Smooth muscle cell (in vitro differentiated cells): ENCODE results near the gene ATP4B. TPM values are rescaled to one million over a fixed set of nuclear protein-coding genes. Genes with fewer than 3 reads are reported as not detected.

Experiments used
- DNase-seq: peaks from one replicate; lab custom pipeline; 2025; ENCODE audit not compliant: unreplicated experiment; lab: John Stamatoyannopoulos, UW
- H2AFZ ChIP-seq: fragments of 200-600 bp; sonication (generic); 2 replicates; pipeline ENCODE4 v1.6.0; 2016; ENCODE audit warnings: antibody characterized with exemption, low read depth, mild to moderate bottlenecking
- H3F3A ChIP-seq: fragments of 200-600 bp; sonication (generic); 2 replicates; pipeline ENCODE4 v1.6.0; 2017; ENCODE audit warnings: antibody characterized with exemption, low read depth
- H3K27ac ChIP-seq: fragments of 200-600 bp; sonication (generic); 2 replicates; pipeline ENCODE4 v1.5.1; 2016; ENCODE audit warnings: low read depth, mild to moderate bottlenecking
- H3K27me3 ChIP-seq: fragments of 200-600 bp; sonication (generic); 2 replicates; pipeline ENCODE4 v1.6.1; 2016; ENCODE audit warnings: low read depth, mild to moderate bottlenecking
- H3K36me3 ChIP-seq: fragments of 200-600 bp; sonication (generic); 2 replicates; pipeline ENCODE4 v1.5.1; 2016; ENCODE audit warnings: low read depth
- H3K4me1 ChIP-seq: fragments of 200-600 bp; sonication (generic); 2 replicates; pipeline ENCODE4 v1.5.1; 2016; ENCODE audit warnings: low read depth
- H3K4me2 ChIP-seq: fragments of 200-600 bp; sonication (generic); 2 replicates; pipeline ENCODE4 v1.6.0; 2016; ENCODE audit warnings: mild to moderate bottlenecking
- H3K4me3 ChIP-seq: fragments of 200-600 bp; sonication (generic); 2 replicates; pipeline ENCODE4 v1.5.1; 2016; ENCODE audit warnings: mild to moderate bottlenecking
- H3K79me2 ChIP-seq: fragments of 200-600 bp; sonication (generic); 2 replicates; pipeline ENCODE4 v1.6.0; 2016; ENCODE audit warnings: low read depth, mild to moderate bottlenecking
- H3K9ac ChIP-seq: fragments of 200-600 bp; sonication (generic); 2 replicates; pipeline ENCODE4 v1.6.0; 2016; ENCODE audit warnings: low read depth
- H3K9me3 ChIP-seq: fragments of 200-600 bp; sonication (generic); replicated peaks from 2 replicates; pipeline ENCODE4 v1.5.1; 2016; ENCODE audit warnings: low read depth
- H4K20me1 ChIP-seq: fragments of 200-600 bp; sonication (generic); 2 replicates; pipeline ENCODE4 v1.6.0; 2016; ENCODE audit warnings: low read depth
- WGBS: methylation state at CpG from one replicate; pipeline ENCODE4 v1.1.7; 2016; ENCODE audit warnings: low lambda C conversion rate; 5-methylcytosine and 5-hydroxymethylcytosine counted together
- polyA plus RNA-seq: library from polyadenylated mRNA; unstranded; fragments of >200 nt; fragmentation: Nextera tagmentation; extraction: Ambion mirVana; gene quantifications from 2 replicates; pipeline ENCODE4 v1.2.1, GENCODE V29; 2016
- total RNA-seq: library from RNA; depleted of rRNA; stranded (reverse); fragments of >200 nt; gene quantifications from 2 replicates; pipeline ENCODE4 v1.2.3, GENCODE V29; 2014
- TF ChIP-seq, protein P1 (sequence below): fragments of 200-600 bp; sonication (generic); IDR thresholded peaks from 2 replicates; pipeline ENCODE4 v1.5.1; 2017; ENCODE audit warnings: borderline replicate concordance, mild to moderate bottlenecking, antibody characterized with exemption; ENCODE audit not compliant: insufficient read depth, poor library complexity, severe bottlenecking

ATP4B gene
- total and polyA plus RNA-seq, 2 experiments from 2014 or later: not detected

DNA sequence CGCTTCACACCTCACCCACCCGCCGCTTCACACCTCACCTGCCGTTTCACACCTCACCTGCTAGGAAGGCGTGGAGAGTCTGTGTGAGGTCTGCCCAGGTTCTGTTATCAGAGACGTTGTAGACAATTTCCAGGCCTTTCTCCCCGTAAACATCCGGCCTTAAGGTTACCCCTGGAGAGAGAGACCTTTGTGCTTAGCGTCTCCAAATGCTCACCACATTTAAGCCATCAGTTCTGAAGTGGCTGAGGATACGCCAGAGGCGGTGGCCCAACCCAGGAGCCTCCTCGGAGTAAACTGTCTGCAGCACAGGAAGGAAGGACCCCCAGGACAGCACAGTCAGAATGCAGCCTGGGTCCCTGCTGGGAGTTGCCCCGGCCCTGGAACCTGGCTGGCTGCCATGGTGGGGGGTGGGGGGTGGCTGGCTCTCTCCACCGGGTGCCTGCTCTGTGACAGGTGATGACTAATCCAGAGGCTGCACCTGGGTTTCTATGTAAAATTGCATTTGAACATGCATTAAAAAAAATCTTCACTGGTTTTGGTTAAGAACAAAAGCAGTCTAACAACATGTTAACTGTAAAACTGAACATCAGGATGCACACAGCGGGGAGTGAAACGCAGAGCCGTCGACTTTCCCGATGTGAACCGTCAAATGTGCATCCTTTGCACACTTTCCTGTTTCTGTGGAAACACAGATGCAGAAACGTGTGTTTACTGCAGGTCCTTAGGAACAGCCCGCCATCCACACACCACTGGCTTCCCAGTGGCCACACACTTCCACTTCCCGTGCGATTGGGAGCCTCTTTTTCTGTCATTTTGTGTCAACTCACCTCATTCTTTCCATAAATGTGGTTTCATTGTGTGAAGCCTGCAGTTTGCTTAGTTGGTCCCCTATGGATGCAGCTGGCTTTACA is 4.5 kb downstream of the ATP4B start:
- DNase-seq: no peak
- H3K4me1 ChIP-seq: no peaks in the 10 kb centered on the region
- 89% methylated on average over 24 of the region's 24 CpGs for WGBS
- no peak overlapping the region for H3K27ac ChIP-seq
- TF ChIP-seq, protein P1, sequence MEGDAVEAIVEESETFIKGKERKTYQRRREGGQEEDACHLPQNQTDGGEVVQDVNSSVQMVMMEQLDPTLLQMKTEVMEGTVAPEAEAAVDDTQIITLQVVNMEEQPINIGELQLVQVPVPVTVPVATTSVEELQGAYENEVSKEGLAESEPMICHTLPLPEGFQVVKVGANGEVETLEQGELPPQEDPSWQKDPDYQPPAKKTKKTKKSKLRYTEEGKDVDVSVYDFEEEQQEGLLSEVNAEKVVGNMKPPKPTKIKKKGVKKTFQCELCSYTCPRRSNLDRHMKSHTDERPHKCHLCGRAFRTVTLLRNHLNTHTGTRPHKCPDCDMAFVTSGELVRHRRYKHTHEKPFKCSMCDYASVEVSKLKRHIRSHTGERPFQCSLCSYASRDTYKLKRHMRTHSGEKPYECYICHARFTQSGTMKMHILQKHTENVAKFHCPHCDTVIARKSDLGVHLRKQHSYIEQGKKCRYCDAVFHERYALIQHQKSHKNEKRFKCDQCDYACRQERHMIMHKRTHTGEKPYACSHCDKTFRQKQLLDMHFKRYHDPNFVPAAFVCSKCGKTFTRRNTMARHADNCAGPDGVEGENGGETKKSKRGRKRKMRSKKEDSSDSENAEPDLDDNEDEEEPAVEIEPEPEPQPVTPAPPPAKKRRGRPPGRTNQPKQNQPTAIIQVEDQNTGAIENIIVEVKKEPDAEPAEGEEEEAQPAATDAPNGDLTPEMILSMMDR: no peak
- H3K79me2 ChIP-seq: no peaks in the 10 kb centered on the region
- H2AFZ ChIP-seq: no peak overlapping the region
- no peaks in the 10 kb centered on the region for H3K9me3 ChIP-seq
- no peaks in the 10 kb centered on the region for H3K27me3 ChIP-seq
- H3K4me3 ChIP-seq: no peak overlapping the region
- H3K36me3 ChIP-seq: no peaks in the 10 kb centered on the region
- H3F3A ChIP-seq: no peaks in the 10 kb centered on the region
- H3K4me2 ChIP-seq: no peak overlapping the region
- no peak overlapping the region for H3K9ac ChIP-seq
- no peaks in the 10 kb centered on the region for H4K20me1 ChIP-seq

- 95% methylated on average over 24 of the region's 24 CpGs for WGBS
- Histone ChIP-seq H3K27me3 (no peaks in the 10 kb centered on the region), H3K79me2 (no peaks in the 10 kb centered on the region), H3K9ac (no peak overlapping the region), H3K4me1 (no peaks in the 10 kb centered on the region), H3K36me3 (no peaks in the 10 kb centered on the region), H3K4me2 (no peak overlapping the region), H4K20me1 (no peaks in the 10 kb centered on the region), H3K4me3 (no peak overlapping the region), H3K27ac (no peak overlapping the region), H3K9me3 (no peaks in the 10 kb centered on the region), H3F3A (no peaks in the 10 kb centered on the region), H2AFZ (no peak overlapping the region)
- TF ChIP-seq, protein P1: no peak
- DNase-seq: no peak
Observed at GRCh38 chr13:113652404-113653263, 5.4 kb downstream of the ATP4B start.

GRCh38 chr13:113651511-113652403 is 6.2 kb downstream of the ATP4B start:
- Histone ChIP-seq H3K79me2 (no peaks in the 10 kb centered on the region), H3K4me3 (no peak overlapping the region), H3K4me1 (no peaks in the 10 kb centered on the region), H3K9me3 (no peaks in the 10 kb centered on the region), H3K9ac (no peak overlapping the region), H3K27ac (no peak overlapping the region), H3F3A (no peaks in the 10 kb centered on the region), H2AFZ (no peak overlapping the region), H4K20me1 (no peaks in the 10 kb centered on the region), H3K36me3 (no peaks in the 10 kb centered on the region), H3K27me3 (no peaks in the 10 kb centered on the region), H3K4me2 (no peak overlapping the region)
- DNase-seq: no peak
- TF ChIP-seq, protein P1: no peak
- WGBS: 96% methylated on average over 35 of the region's 37 CpGs
